OCI-LY1 (cell line): Measurements from ENCODE around the gene RPE65.
"Not testable (repeated sequence)": the region's sequence is repeated elsewhere in the genome, so short reads cannot be mapped to it uniquely, and the experiment has no call there.

Source experiments
- EZH2 ChIP-seq: fragments of 200-600 bp; sonication (generic), shearing (Covaris generic); IDR thresholded peaks from 2 replicates; pipeline ENCODE4 v1.8.0; 2017; ENCODE audit warnings: borderline replicate concordance, mixed run types, mild to moderate bottlenecking, antibody characterized with exemption, low read length, moderate library complexity, mixed read lengths
- TF ChIP-seq, protein P1 (sequence below): fragments of 200-600 bp; sonication (generic), shearing (Covaris generic); IDR thresholded peaks from 2 replicates; pipeline ENCODE4 v1.5.1; 2017; ENCODE audit warnings: mild to moderate bottlenecking, antibody characterized with exemption, low read length, moderate library complexity, mixed read lengths

- TF ChIP-seq, protein P1, sequence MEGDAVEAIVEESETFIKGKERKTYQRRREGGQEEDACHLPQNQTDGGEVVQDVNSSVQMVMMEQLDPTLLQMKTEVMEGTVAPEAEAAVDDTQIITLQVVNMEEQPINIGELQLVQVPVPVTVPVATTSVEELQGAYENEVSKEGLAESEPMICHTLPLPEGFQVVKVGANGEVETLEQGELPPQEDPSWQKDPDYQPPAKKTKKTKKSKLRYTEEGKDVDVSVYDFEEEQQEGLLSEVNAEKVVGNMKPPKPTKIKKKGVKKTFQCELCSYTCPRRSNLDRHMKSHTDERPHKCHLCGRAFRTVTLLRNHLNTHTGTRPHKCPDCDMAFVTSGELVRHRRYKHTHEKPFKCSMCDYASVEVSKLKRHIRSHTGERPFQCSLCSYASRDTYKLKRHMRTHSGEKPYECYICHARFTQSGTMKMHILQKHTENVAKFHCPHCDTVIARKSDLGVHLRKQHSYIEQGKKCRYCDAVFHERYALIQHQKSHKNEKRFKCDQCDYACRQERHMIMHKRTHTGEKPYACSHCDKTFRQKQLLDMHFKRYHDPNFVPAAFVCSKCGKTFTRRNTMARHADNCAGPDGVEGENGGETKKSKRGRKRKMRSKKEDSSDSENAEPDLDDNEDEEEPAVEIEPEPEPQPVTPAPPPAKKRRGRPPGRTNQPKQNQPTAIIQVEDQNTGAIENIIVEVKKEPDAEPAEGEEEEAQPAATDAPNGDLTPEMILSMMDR: not testable (repeated sequence)
- not testable (repeated sequence) for TF ChIP-seq EZH2
These were observed 57.3 kb downstream of the RPE65 start for GRCh38 chr1:68392474-68392873.
